Measurements from ENCODE around the gene FAM163B.

Gene FAM163B

GRCh38 chr9:133581011-133581410 is 28.2 kb downstream of the FAM163B start:
- DNase-seq (ENCODE audit: low read depth), result no peak

- DNase-seq (ENCODE audit: low read depth), result no peak
Observed at GRCh38 chr9:133580419-133580738, 28.8 kb downstream of the FAM163B start.

- DNase-seq (ENCODE audit: low read depth), result no peak
Observed at GRCh38 chr9:133579601-133580418, 29.4 kb downstream of the FAM163B start.

GRCh38 chr9:133578524-133579441 is 30.4 kb downstream of the FAM163B start:
- no peak for DNase-seq (ENCODE audit: low read depth)

- DNase-seq (ENCODE audit: low read depth), result no peak
Observed at GRCh38 chr9:133577737-133578112, 31.5 kb downstream of the FAM163B start.

GRCh38 chr9:133576875-133577736 is 32.1 kb downstream of the FAM163B start:
- no peak for DNase-seq (ENCODE audit: low read depth)

- no peak for DNase-seq (ENCODE audit: low read depth)
Observed at GRCh38 chr9:133576031-133576874, 32.9 kb downstream of the FAM163B start.

- no peak for DNase-seq (ENCODE audit: low read depth)
Observed at GRCh38 chr9:133575186-133576030, 33.8 kb downstream of the FAM163B start.

GRCh38 chr9:133574771-133575170 is 34.4 kb downstream of the FAM163B start:
- DNase-seq (ENCODE audit: low read depth), result no peak

GRCh38 chr9:133573791-133574515 is 35.2 kb downstream of the FAM163B start:
- DNase-seq (ENCODE audit: low read depth), result no peak

GRCh38 chr9:133572821-133573361 is 36.3 kb downstream of the FAM163B start:
- DNase-seq (ENCODE audit: low read depth), result no peak

GRCh38 chr9:133571896-133572595 is 37.1 kb downstream of the FAM163B start:
- no peak for DNase-seq (ENCODE audit: low read depth)

GRCh38 chr9:133571391-133571890 is 37.7 kb downstream of the FAM163B start:
- DNase-seq (ENCODE audit: low read depth), result no peak

- no peak for DNase-seq (ENCODE audit: low read depth)
Observed at GRCh38 chr9:133570691-133571080, 38.5 kb downstream of the FAM163B start.

GRCh38 chr9:133569891-133570690 is 39.1 kb downstream of the FAM163B start:
- DNase-seq (ENCODE audit: low read depth), result no peak

- no peak for DNase-seq (ENCODE audit: low read depth)
Observed at GRCh38 chr9:133569121-133569785, 39.9 kb downstream of the FAM163B start.

GRCh38 chr9:133568186-133568585 is 41.0 kb downstream of the FAM163B start:
- no peak for DNase-seq (ENCODE audit: low read depth)
